ENCODE measurements around the gene ADGRL1. TPM values are rescaled to one million over a fixed set of nuclear protein-coding genes. Genes with fewer than 3 reads are reported as not detected.
"Not testable (repeated sequence)": the region's sequence is repeated elsewhere in the genome, so short reads cannot be mapped to it uniquely, and the experiment has no call there.

Gene ADGRL1
- total RNA-seq, 1 experiment from 2014 or later = 26.5 TPM

- peaks cover 10% of the 10 kb centered on the region for H3K4me1 Mint-ChIP-seq (ENCODE audit: low read depth, unreplicated experiment)
- no peak for DNase-seq
- intact Hi-C loops (cut with micrococcal nuclease; ENCODE audit: unreplicated experiment) = no loop called here
- H3K36me3 Mint-ChIP-seq (ENCODE audit: insufficient read depth, unreplicated experiment) = peaks cover 16% of the 10 kb centered on the region
- H3K9me3 Mint-ChIP-seq (ENCODE audit: low read depth, unreplicated experiment) = no peaks in the 10 kb centered on the region
- no peak overlapping the region for H3K4me3 Mint-ChIP-seq (ENCODE audit: low read depth, unreplicated experiment)
- no peak overlapping the region for H3K27ac Mint-ChIP-seq (ENCODE audit: unreplicated experiment)
- no peak for TF ChIP-seq CTCF (IDR thresholded peaks at IDR 0.05; ENCODE audit: unreplicated experiment)
- CTCF ChIA-PET = no interaction called here
- BruUV-seq (replicated peaks) = no TSS peak
- H3K27me3 Mint-ChIP-seq (ENCODE audit: unreplicated experiment) = peaks cover 28% of the 10 kb centered on the region
Measured at GRCh38 chr19:14214580-14214979, 8.6 kb upstream of the ADGRL1 start.

GRCh38 chr19:14210182-14210581 is 4.2 kb upstream of the ADGRL1 start:
- not testable (repeated sequence) for BruUV-seq (replicated peaks)
- CTCF ChIA-PET = interaction anchor here (0.6 kb wide), 1 partner anchor 22 kb away, joined by 3 read pairs; no protein-coding TSS in a partner anchor

GRCh38 chr19:14209401-14209800 is 3.4 kb upstream of the ADGRL1 start:
- H3K27ac Mint-ChIP-seq (ENCODE audit: unreplicated experiment); intact Hi-C loops (cut with micrococcal nuclease; ENCODE audit: unreplicated experiment); BruUV-seq (replicated peaks); H3K4me3 Mint-ChIP-seq (ENCODE audit: low read depth, unreplicated experiment); DNase-seq; CTCF ChIA-PET; H3K9me3 Mint-ChIP-seq (ENCODE audit: low read depth, unreplicated experiment): not testable (repeated sequence)
- Mint-ChIP-seq H3K27me3 (ENCODE audit: unreplicated experiment) (peaks cover 61% of the 10 kb centered on the region), H3K36me3 (ENCODE audit: insufficient read depth, unreplicated experiment) (peaks cover 27% of the 10 kb centered on the region), H3K4me1 (ENCODE audit: low read depth, unreplicated experiment) (peaks cover 18% of the 10 kb centered on the region)

More at GRCh38 chr19:14210182-14210581, 4.2 kb upstream of the ADGRL1 start:
- H3K27me3 Mint-ChIP-seq (ENCODE audit: unreplicated experiment) = peaks cover 54% of the 10 kb centered on the region
- H3K27ac Mint-ChIP-seq (ENCODE audit: unreplicated experiment); H3K4me3 Mint-ChIP-seq (ENCODE audit: low read depth, unreplicated experiment); H3K9me3 Mint-ChIP-seq (ENCODE audit: low read depth, unreplicated experiment); DNase-seq; intact Hi-C loops (cut with micrococcal nuclease; ENCODE audit: unreplicated experiment): not testable (repeated sequence)
- peaks cover 12% of the 10 kb centered on the region for H3K4me1 Mint-ChIP-seq (ENCODE audit: low read depth, unreplicated experiment)
- H3K36me3 Mint-ChIP-seq (ENCODE audit: insufficient read depth, unreplicated experiment) = peaks cover 23% of the 10 kb centered on the region

- H3K27me3 Mint-ChIP-seq (ENCODE audit: unreplicated experiment) = peaks cover 70% of the 10 kb centered on the region
- BruUV-seq (replicated peaks); DNase-seq; CTCF ChIA-PET; intact Hi-C loops (cut with micrococcal nuclease; ENCODE audit: unreplicated experiment); H3K27ac Mint-ChIP-seq (ENCODE audit: unreplicated experiment); H3K9me3 Mint-ChIP-seq (ENCODE audit: low read depth, unreplicated experiment); H3K4me3 Mint-ChIP-seq (ENCODE audit: low read depth, unreplicated experiment): not testable (repeated sequence)
- peaks cover 33% of the 10 kb centered on the region for H3K36me3 Mint-ChIP-seq (ENCODE audit: insufficient read depth, unreplicated experiment)
- peaks cover 22% of the 10 kb centered on the region for H3K4me1 Mint-ChIP-seq (ENCODE audit: low read depth, unreplicated experiment)
Measured at GRCh38 chr19:14208496-14208895, 2.5 kb upstream of the ADGRL1 start.

GRCh38 chr19:14207796-14208195 is 1.8 kb upstream of the ADGRL1 start:
- BruUV-seq (replicated peaks); H3K27ac Mint-ChIP-seq (ENCODE audit: unreplicated experiment); H3K9me3 Mint-ChIP-seq (ENCODE audit: low read depth, unreplicated experiment); intact Hi-C loops (cut with micrococcal nuclease; ENCODE audit: unreplicated experiment); CTCF ChIA-PET; DNase-seq: not testable (repeated sequence)
- Mint-ChIP-seq H3K27me3 (ENCODE audit: unreplicated experiment) (peaks cover 70% of the 10 kb centered on the region), H3K4me3 (ENCODE audit: low read depth, unreplicated experiment) (peak overlapping the region; percentile 80), H3K36me3 (ENCODE audit: insufficient read depth, unreplicated experiment) (peaks cover 35% of the 10 kb centered on the region), H3K4me1 (ENCODE audit: low read depth, unreplicated experiment) (peaks cover 22% of the 10 kb centered on the region)

GRCh38 chr19:14206737-14207726 is 1.1 kb upstream of the ADGRL1 start:
- CTCF ChIA-PET; intact Hi-C loops (cut with micrococcal nuclease; ENCODE audit: unreplicated experiment); H3K9me3 Mint-ChIP-seq (ENCODE audit: low read depth, unreplicated experiment); BruUV-seq (replicated peaks): not testable (repeated sequence)
- H3K4me3 Mint-ChIP-seq (ENCODE audit: low read depth, unreplicated experiment) = peak overlapping the region; percentile 80
- H3K4me1 Mint-ChIP-seq (ENCODE audit: low read depth, unreplicated experiment) = peaks cover 22% of the 10 kb centered on the region
- peaks cover 67% of the 10 kb centered on the region for H3K27me3 Mint-ChIP-seq (ENCODE audit: unreplicated experiment)
- peak overlapping the region; percentile 61 for H3K27ac Mint-ChIP-seq (ENCODE audit: unreplicated experiment)
- peak; percentile 84 for DNase-seq
- peaks cover 35% of the 10 kb centered on the region for H3K36me3 Mint-ChIP-seq (ENCODE audit: insufficient read depth, unreplicated experiment)

GRCh38 chr19:14206308-14206707 is 339 bp upstream of the ADGRL1 start:
- BruUV-seq (replicated peaks); H3K9me3 Mint-ChIP-seq (ENCODE audit: low read depth, unreplicated experiment); H3K27ac Mint-ChIP-seq (ENCODE audit: unreplicated experiment); intact Hi-C loops (cut with micrococcal nuclease; ENCODE audit: unreplicated experiment); CTCF ChIA-PET: not testable (repeated sequence)
- Mint-ChIP-seq H3K4me1 (ENCODE audit: low read depth, unreplicated experiment) (peaks cover 22% of the 10 kb centered on the region), H3K4me3 (ENCODE audit: low read depth, unreplicated experiment) (peak overlapping the region; percentile 80), H3K27me3 (ENCODE audit: unreplicated experiment) (peaks cover 59% of the 10 kb centered on the region), H3K36me3 (ENCODE audit: insufficient read depth, unreplicated experiment) (peaks cover 35% of the 10 kb centered on the region)
- peak; percentile 1 for DNase-seq

- Mint-ChIP-seq H3K27me3 (ENCODE audit: unreplicated experiment) (peaks cover 45% of the 10 kb centered on the region), H3K27ac (ENCODE audit: unreplicated experiment) (peak overlapping the region; percentile 29), H3K4me3 (ENCODE audit: low read depth, unreplicated experiment) (peak overlapping the region; percentile 58), H3K36me3 (ENCODE audit: insufficient read depth, unreplicated experiment) (peaks cover 33% of the 10 kb centered on the region), H3K4me1 (ENCODE audit: low read depth, unreplicated experiment) (peaks cover 22% of the 10 kb centered on the region)
- BruUV-seq (replicated peaks); H3K9me3 Mint-ChIP-seq (ENCODE audit: low read depth, unreplicated experiment); DNase-seq; CTCF ChIA-PET; intact Hi-C loops (cut with micrococcal nuclease; ENCODE audit: unreplicated experiment): not testable (repeated sequence)
Measured at GRCh38 chr19:14204676-14205451, 1.1 kb downstream of the ADGRL1 start.

Measured in Calu3 (cell line).